Hepatic stellate cell (primary cell): Measurements from ENCODE around the gene PAK4.
"Not testable (repeated sequence)": the region's sequence is repeated elsewhere in the genome, so short reads cannot be mapped to it uniquely, and the experiment has no call there.

Experiments
- DNase-seq: peaks from one replicate; pipeline ENCODE4 v3.0.0; 2011; ENCODE audit warnings: low spot score

The PAK4 gene

DNA sequence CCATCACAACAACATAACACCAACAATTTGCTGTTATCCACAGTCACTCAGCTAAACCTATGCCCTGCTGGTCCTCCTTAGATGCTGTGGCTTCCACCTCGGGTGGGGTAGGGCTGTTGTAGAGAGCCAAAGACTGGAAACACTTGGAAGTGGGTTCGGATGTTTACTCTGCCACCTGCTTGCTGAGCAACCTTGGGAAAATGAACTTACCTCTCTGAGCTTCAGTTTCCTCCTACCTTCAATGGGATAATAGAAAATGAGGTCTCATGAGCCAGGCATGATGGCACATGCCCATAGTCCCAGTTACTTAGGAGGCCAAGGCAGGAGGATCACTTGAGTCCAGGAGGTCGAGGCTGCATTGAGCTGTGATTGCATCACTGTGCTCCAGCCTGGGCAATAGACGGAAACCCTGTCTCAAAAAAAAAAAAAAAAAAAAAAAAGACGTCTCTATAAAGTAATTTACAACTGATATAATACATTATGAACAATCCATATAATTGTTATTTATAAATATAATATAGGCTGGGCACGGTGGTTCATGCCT is 81.8 kb downstream of the PAK4 start:
- no peak for DNase-seq

DNA sequence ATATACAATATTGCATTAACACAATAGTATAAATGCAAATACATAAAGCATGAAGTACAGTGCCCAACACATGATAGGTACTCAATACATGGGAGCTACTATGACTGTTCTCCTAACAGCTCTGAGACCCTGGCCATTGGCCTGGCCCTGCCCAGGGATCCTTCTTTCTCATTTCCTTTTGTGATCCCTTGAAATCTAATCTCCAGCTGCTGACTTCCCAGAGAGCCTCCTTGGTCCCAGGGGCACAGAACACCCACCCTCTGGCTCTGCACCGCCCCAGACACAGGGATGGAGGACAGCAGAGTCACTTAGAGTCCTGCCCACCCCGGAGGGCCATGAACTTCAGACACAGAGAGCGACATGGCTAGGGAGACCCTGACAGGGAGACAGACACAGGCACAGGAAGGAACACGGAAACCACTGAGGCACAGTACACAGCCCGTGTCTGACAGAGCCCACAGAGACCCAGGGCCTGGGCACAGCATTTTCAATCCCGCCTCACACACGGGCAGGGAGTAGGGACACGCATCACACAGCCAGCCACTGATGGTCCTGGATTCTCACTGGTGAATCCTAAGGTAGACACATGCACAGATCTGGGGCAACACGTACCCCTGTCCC is 82.7 kb downstream of the PAK4 start:
- no peak for DNase-seq

DNA sequence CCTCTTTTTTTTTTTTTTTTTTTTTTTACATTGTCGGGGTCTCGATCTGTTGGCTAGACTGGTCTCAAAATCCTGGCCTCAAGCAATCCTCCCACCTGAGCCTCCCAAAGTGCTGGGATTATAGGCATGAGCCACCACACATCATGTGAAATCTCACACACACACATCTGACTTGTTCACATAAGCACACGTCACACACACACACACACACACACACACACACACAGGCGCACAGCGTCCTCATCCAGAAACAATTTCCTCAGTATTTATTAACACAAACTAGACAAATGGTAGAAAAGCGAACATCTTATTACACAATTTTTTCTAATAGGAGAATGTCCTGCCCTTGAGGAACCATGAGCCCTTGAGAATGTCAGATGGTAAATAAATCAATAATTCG is 83.6 kb downstream of the PAK4 start:
- DNase-seq, result no peak

DNA sequence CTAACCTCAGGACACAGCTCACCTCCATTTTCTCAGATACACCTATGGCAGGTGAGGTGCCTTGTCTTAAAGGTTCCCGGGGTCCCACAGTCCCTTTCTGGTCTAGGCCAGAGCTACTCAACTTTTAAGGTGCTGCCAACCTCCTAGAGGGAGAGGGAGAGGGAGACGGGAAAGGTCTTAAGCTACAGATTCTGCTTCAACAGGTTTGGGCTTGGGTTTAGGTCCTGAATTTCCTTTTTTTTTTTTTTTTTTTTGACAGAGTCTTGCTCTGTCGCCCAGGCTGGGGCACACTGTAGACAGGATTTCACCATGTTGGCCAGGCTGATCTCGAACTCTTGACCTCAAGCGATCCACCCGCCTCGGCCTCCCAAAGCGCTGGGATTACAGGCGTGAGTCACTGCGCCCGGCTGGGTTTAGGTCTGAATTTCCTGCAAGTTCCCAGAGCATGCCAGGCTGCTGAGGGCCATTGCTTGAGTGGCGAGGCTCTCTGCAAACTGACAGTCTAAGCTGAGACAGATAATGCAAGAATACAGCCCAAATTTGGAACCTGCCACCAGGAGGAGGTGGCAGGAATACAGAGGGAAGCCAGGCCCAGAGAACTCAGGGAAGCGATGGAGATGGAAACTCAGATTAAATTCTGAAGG is 86.3 kb downstream of the PAK4 start:
- no peak for DNase-seq

DNA sequence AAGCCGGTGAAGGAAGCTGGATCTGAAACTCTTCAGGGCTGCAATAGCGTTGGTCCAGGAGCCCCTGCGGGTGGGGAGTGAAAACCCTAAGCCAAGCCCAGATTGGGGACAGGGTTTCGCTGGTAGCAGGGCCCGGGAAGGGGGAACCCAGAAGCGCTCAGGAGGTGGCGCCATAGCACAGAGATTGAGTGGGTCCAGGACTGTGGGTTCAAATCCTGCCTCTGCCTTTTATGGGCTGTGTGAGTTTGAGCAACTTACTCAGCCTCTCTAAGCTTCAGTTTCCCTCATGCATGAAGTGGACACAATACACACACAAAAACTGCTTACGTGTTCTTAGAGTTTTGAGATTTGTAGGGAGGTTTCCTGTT is 86.8 kb downstream of the PAK4 start:
- DNase-seq, result no peak

DNA sequence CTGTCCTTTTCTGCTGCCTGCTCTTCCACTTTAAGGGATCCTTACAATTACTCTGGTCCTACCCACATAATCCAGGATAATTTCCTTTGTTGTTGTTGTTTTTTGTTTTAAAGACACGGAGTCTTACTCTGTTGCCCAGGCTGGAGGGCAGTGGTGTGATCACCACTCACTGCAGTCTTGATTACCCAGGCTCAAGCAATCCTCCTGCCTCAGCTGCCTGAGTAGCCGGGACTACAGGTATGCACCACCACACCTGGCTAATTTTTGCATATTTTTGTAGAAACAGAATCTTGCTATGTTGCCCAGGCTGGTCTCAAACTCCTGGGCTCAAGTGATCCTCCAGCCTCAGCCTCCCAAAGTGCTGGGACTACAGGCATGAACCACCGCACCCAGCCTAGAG is 89.7 kb downstream of the PAK4 start:
- DNase-seq, result not testable (repeated sequence)

DNA sequence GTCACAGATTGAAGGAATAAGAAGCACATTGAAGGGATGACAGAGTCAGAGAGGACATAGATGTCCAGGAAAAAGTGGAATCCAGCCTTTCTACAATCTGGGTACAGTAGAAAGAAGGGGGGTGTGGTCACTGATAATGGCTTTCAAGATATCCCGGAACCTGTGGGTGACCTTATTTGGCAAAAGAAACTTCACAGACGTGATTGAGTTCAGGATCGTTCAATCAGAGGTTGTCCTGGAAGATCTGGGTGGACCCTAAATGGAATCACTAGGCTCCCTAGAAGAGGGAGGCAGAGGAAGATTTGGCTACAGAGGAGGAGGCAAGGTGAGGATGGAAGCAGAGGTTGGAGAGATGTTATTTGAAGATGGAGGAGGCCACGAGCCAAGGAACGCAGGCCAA is 91.5 kb downstream of the PAK4 start:
- DNase-seq, result no peak

DNA sequence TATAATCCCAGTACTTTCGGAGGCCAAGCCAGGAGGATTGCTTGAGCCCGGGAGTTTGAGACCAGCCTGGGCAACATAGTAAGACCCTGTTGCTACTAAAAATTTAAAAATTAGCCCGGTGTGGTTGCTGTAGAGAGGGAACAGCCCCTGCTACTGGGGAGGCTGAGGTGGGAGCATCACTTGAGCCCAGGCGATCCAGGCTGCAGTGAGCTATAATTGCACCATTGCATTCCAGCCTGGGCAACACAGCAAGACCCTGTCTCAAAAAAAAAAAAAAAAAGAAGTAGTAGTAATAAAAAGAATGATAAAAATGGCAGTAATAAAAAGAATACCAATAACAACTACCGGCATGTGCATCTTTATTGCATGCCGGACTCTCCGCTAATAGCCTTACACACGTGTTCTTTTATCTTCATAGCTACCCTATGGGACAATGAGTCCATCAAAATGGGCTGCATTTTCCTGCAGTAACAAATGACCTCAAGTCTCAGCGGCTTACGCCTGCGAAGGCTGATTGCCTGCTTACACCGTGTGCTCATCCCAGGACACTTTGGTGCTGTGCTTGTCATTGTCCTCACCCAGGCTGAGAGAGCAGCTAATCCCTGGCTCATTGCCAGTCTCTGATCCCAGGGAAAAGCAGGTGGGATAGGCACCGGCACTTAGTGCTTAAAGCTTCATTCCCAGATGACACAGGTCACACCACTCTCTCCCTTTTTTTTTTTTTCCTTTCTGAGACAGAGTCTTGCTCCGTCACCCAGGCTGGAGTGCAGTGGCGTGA is 92.8 kb downstream of the PAK4 start:
- DNase-seq, result no peak

DNA sequence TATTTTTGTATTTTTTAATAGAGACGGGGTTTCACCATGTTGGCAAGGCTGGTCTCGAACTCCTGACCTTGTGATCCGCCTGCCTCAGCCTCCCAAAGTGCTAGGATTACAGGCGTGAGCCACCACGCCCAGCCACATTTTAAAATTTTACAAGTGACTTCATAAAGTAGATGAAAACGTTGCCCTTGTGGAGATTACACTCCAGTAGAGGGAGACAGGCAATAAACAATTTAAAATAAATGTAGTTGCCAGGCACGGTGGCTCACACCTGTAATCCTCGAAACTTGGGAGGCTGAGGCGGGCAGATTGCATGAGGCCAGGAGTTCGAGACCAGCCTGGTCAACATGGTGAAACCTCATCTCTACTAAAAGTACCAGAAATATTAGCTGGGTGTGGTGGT is 93.5 kb downstream of the PAK4 start:
- not testable (repeated sequence) for DNase-seq

DNA sequence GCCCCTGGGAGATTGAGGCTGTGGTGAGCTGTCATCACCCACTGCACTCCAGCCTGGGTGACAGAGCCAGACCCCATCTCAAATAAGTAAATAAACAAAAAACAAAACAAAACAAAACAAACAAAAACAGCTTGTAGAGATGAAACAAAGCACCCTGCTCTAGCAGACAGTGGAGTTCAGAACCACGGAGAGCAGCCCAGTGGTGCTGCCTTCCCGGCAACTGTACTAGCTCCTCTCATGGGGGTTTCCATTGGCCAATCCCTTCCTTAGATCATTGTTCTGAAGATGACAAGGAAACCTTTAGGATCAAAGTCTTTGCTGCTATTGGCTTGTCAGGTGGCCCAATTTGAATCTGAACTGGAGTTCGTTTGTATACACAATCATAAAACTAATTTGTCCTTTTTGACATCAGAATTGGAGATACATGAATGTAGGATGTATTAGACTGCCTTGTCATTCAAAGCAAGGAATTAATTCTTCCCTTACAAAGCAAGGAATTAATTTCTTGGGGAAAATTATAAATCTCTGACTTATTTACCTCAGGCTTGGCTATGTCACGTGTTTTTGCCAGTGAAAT is 98.2 kb downstream of the PAK4 start:
- DNase-seq, result no peak

DNA sequence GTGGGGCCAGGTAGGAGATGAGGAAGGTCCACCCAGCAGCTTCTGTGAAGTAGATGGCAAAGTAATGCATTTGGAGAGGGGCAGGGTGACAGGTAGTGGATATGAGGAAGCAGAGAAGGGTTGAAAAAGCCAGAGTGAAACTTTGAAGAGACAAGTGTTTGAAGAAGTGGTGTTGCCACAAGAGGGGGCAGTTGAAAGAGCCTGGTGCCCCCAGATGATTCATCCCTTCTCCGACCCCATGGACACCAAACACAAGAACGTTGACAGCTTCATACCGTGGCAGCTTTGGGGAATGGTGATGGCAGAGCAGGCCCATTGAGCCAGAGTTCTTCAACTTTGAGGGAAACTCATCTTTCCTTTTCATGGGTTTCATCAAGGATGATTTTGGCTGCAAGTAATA is 99.3 kb downstream of the PAK4 start:
- no peak for DNase-seq
